Osteoblast (primary cell): Measurements from ENCODE around the gene FAM13A. TPM values are rescaled to one million over a fixed set of nuclear protein-coding genes. Genes with fewer than 3 reads are reported as not detected.
A peak's percentile ranks its signal among the peaks of the same experiment; 100 is the strongest.

ENCODE experiments used
- DNase-seq: peaks from one replicate; pipeline ENCODE4 v3.0.0; 2011; ENCODE audit warnings: low spot score, mixed read lengths; ENCODE audit not compliant: insufficient read length; ENCODE audit errors: missing footprints
- H2AFZ ChIP-seq: 2 replicates; pipeline ENCODE4 v1.6.0; 2011; ENCODE audit warnings: mild to moderate bottlenecking, low read length
- H3K27ac ChIP-seq: 2 replicates; pipeline ENCODE4 v1.5.1; 2011; ENCODE audit warnings: mild to moderate bottlenecking, low read depth, low read length, moderate library complexity
- H3K27me3 ChIP-seq: 2 replicates; pipeline ENCODE4 v1.6.0; 2012; ENCODE audit warnings: mild to moderate bottlenecking, control low read depth, inconsistent platforms, low read length, moderate library complexity; ENCODE audit not compliant: insufficient read depth
- H3K36me3 ChIP-seq: 2 replicates; pipeline ENCODE4 v1.5.1; 2011; ENCODE audit warnings: mild to moderate bottlenecking, low read length, control low read depth, moderate library complexity; ENCODE audit not compliant: insufficient read depth
- H3K4me1 ChIP-seq: 2 replicates; pipeline ENCODE4 v1.5.1; 2011; ENCODE audit warnings: mild to moderate bottlenecking, low read length, control low read depth, moderate library complexity; ENCODE audit not compliant: insufficient read depth
- H3K4me2 ChIP-seq: 2 replicates; pipeline ENCODE4 v1.6.0; 2011; ENCODE audit warnings: mild to moderate bottlenecking, low read length; ENCODE audit not compliant: insufficient read depth
- H3K4me3 ChIP-seq: fragments of 200-600 bp; sonication (generic); 3 replicates; pipeline ENCODE4 v1.5.1; 2012; ENCODE audit warnings: mild to moderate bottlenecking, low read length, inconsistent platforms; ENCODE audit not compliant: insufficient read depth
- H3K79me2 ChIP-seq: 2 replicates; pipeline ENCODE4 v1.6.0; 2012; ENCODE audit warnings: mild to moderate bottlenecking, low read length, control low read depth, inconsistent platforms; ENCODE audit not compliant: insufficient read depth
- H3K9me3 ChIP-seq: 2 replicates; pipeline ENCODE4 v1.5.1; 2011; ENCODE audit warnings: low read depth, low read length, control low read depth
- H4K20me1 ChIP-seq: 2 replicates; pipeline ENCODE4 v1.6.0; 2012; ENCODE audit warnings: mild to moderate bottlenecking, low read length, control low read depth; ENCODE audit not compliant: insufficient read depth
- total RNA-seq: library from RNA; depleted of rRNA; stranded (reverse); fragments of >200 nt; gene quantifications from 2 replicates; pipeline ENCODE4 v1.2.3, GENCODE V29; 2012
- TF ChIP-seq, protein P1 (sequence below): IDR thresholded peaks from 2 replicates; pipeline ENCODE4 v1.5.1; 2011; ENCODE audit warnings: mild to moderate bottlenecking, low read depth, low read length, moderate library complexity; ENCODE audit errors: extremely low read depth

The FAM13A gene
- total RNA-seq, 1 donor = 18.8 TPM

- Histone ChIP-seq H3K79me2 (no peaks in the 10 kb centered on the region), H3K4me1 (peaks cover 23% of the 10 kb centered on the region), H4K20me1 (no peaks in the 10 kb centered on the region), H3K9me3 (no peaks in the 10 kb centered on the region), H2AFZ (peak overlapping the region; percentile 7), H3K27me3 (no peaks in the 10 kb centered on the region), H3K36me3 (no peaks in the 10 kb centered on the region), H3K4me2 (peak overlapping the region; percentile 43), H3K27ac (no peak overlapping the region), H3K4me3 (no peak overlapping the region)
- DNase-seq = no peak
- TF ChIP-seq, protein P1, sequence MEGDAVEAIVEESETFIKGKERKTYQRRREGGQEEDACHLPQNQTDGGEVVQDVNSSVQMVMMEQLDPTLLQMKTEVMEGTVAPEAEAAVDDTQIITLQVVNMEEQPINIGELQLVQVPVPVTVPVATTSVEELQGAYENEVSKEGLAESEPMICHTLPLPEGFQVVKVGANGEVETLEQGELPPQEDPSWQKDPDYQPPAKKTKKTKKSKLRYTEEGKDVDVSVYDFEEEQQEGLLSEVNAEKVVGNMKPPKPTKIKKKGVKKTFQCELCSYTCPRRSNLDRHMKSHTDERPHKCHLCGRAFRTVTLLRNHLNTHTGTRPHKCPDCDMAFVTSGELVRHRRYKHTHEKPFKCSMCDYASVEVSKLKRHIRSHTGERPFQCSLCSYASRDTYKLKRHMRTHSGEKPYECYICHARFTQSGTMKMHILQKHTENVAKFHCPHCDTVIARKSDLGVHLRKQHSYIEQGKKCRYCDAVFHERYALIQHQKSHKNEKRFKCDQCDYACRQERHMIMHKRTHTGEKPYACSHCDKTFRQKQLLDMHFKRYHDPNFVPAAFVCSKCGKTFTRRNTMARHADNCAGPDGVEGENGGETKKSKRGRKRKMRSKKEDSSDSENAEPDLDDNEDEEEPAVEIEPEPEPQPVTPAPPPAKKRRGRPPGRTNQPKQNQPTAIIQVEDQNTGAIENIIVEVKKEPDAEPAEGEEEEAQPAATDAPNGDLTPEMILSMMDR = no peak
Observed at GRCh38 chr4:88759039-88759894, 297.7 kb downstream of the FAM13A start.

DNA sequence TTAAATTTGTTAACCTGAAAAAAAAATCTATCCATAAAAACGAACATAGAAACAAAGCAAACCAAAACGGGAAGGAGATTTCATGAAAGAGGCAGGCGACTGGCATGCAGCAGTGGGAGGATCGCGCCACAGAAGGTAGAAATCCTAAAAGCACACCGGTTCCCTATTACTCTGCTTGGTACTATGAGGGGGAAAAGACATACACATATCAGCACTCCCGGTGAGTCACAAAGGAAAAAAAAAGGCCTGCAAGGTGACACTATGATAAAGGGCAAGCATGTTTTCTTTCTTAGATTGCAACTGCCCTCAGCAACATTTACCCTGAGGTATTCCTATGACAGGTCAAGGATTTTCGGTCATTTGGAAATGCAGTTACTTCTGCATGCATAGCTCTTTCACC is 298.7 kb downstream of the FAM13A start:
- no peaks in the 10 kb centered on the region for H3K27me3 ChIP-seq

DNA sequence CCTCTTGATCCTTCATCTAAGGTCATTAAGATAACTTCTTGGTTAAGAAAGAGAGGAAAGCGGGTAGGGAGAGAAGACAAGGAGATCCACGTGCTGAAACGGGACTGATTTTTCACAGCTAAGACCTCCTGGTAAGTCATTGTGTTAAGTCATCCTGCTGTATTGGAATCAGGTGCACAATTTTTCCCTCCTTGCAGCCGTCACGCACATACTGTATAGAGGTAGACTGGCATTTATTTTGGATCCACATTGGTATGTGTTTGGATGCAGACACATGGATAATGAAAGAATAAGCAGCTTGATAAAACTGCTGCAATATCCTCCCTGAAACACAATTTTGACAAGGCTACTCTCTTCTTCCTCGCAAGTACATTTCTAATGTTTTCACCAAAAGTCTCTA is 299.2 kb downstream of the FAM13A start:
- no peaks in the 10 kb centered on the region for H3K79me2 ChIP-seq
- DNase-seq = no peak
- H3K27me3 ChIP-seq = no peaks in the 10 kb centered on the region
- H2AFZ ChIP-seq = no peak overlapping the region
- no peak overlapping the region for H3K4me2 ChIP-seq
- no peak overlapping the region for H3K4me3 ChIP-seq
- no peaks in the 10 kb centered on the region for H3K9me3 ChIP-seq
- peaks cover 24% of the 10 kb centered on the region for H3K4me1 ChIP-seq
- no peak overlapping the region for H3K27ac ChIP-seq
- no peaks in the 10 kb centered on the region for H3K36me3 ChIP-seq
- TF ChIP-seq, protein P1 = no peak
- H4K20me1 ChIP-seq = no peaks in the 10 kb centered on the region

More for the DNA sequence above, 298.7 kb downstream of the FAM13A start:
- no peak for DNase-seq
- no peak overlapping the region for H3K4me2 ChIP-seq
- TF ChIP-seq, protein P1 = no peak
- no peaks in the 10 kb centered on the region for H3K36me3 ChIP-seq
- no peak overlapping the region for H3K4me3 ChIP-seq
- no peaks in the 10 kb centered on the region for H3K9me3 ChIP-seq
- H3K4me1 ChIP-seq = peaks cover 23% of the 10 kb centered on the region
- H3K79me2 ChIP-seq = no peaks in the 10 kb centered on the region
- no peaks in the 10 kb centered on the region for H4K20me1 ChIP-seq
- no peak overlapping the region for H3K27ac ChIP-seq
- H2AFZ ChIP-seq = no peak overlapping the region

GRCh38 chr4:88757067-88757466 is 299.9 kb downstream of the FAM13A start:
- DNase-seq = peak; percentile 68

More at GRCh38 chr4:88757067-88757466, 299.9 kb downstream of the FAM13A start:
- Histone ChIP-seq H3K4me3 (no peak overlapping the region), H3K27me3 (no peaks in the 10 kb centered on the region), H4K20me1 (no peaks in the 10 kb centered on the region), H3K27ac (no peak overlapping the region), H3K79me2 (no peaks in the 10 kb centered on the region), H3K4me1 (peaks cover 27% of the 10 kb centered on the region), H2AFZ (no peak overlapping the region), H3K4me2 (no peak overlapping the region), H3K9me3 (no peaks in the 10 kb centered on the region), H3K36me3 (no peaks in the 10 kb centered on the region)
- TF ChIP-seq, protein P1 = no peak
